K562 (cell line): Measurements from ENCODE around the gene PTPRT. TPM values are rescaled to one million over a fixed set of nuclear protein-coding genes. Genes with fewer than 3 reads are reported as not detected.

ENCODE experiments used
- ATAC-seq: fragments of 200-7000 bp; cut with Tn5 transposase; 3 replicates; pipeline ENCODE4 v1.9.1; 2020; ENCODE audit warnings: moderate library complexity
- BruUV-seq: library from RNA; stranded (reverse); fragments of 400-500 nt; replicated peaks from 2 replicates; lab custom pipeline; 2021; lab: Mats Ljungman, UMichigan
- CTCF ChIA-PET: fragments of 300-600 bp; formaldehyde crosslinking; extraction: SDS; loops from one replicate; lab custom pipeline; 2021; ENCODE audit warnings: low intra/inter-chr PET ratio; lab: Yijun Ruan, JAX
- POLR2A ChIA-PET: fragments of 300-600, 350-650 bp; sonication (Branson Sonifier 250); formaldehyde crosslinking; extraction: SDS; loops from one replicate; lab custom pipeline; 2021; ENCODE audit warnings: antibody characterized with exemption, inconsistent platforms; lab: Yijun Ruan, JAX
- DNase-seq, 4 experiments: peaks; one replicate each; pipeline versions ENCODE4 v3.0.0 to v3.0.0-alpha.2; 2011 to 2018; ENCODE audit warnings: low spot score in 3 of 4, mixed read lengths in 3 of 4; ENCODE audit errors: extremely low read depth in 1 of 4
- FAIRE-seq: peaks from 2 replicates; lab custom pipeline; 2011; peaks lifted over from hg19 to GRCh38; lab: Jason Lieb, UNC
- H2AFZ ChIP-seq: 2 replicates; pipeline ENCODE4 v1.6.0; 2011; ENCODE audit warnings: low read depth, low read length, control low read depth, inconsistent platforms
- H3K27ac ChIP-seq: fragments of 200-600 bp; 3 replicates; pipeline ENCODE4 v1.8.0; 2011; ENCODE audit warnings: low read depth, mild to moderate bottlenecking, control low read depth, inconsistent platforms, low read length, moderate library complexity, mixed read lengths; ENCODE audit errors: extremely low read depth
- H3K27me3 ChIP-seq, 2 experiments: fragments of 300-600 bp in 1 of 2; 2 replicates in 1 of 2; 3 replicates in 1 of 2; pipeline versions ENCODE4 v1.6.0 to v1.8.0; 2011; ENCODE audit warnings: inconsistent platforms in 2 of 2, low read length in 2 of 2, mild to moderate bottlenecking in 1 of 2, mixed read lengths in 1 of 2, moderate library complexity in 1 of 2; ENCODE audit not compliant: control insufficient read depth in 2 of 2, insufficient read depth in 2 of 2
- H3K36me3 ChIP-seq: fragments of 300-600 bp; 3 replicates; pipeline ENCODE4 v1.8.0; 2011; ENCODE audit warnings: mild to moderate bottlenecking, low read length, inconsistent platforms; ENCODE audit not compliant: control insufficient read depth, insufficient read depth
- H3K4me1 ChIP-seq, 2 experiments: fragments of 200-600 bp in 1 of 2; replicated peaks in 1 of 2; 2 replicates in 1 of 2; 3 replicates in 1 of 2; pipeline versions ENCODE4 v1.5.1 to v1.8.0; 2011; ENCODE audit warnings: inconsistent platforms in 2 of 2, low read length in 2 of 2, mild to moderate bottlenecking in 1 of 2, mixed read lengths in 1 of 2, moderate library complexity in 1 of 2; ENCODE audit not compliant: control insufficient read depth in 2 of 2, insufficient read depth in 2 of 2
- H3K4me2 ChIP-seq: 2 replicates; pipeline ENCODE4 v1.6.1; 2011; ENCODE audit warnings: low read length, control low read depth, inconsistent platforms, mixed read lengths; ENCODE audit not compliant: insufficient read depth
- H3K4me3 ChIP-seq: fragments of 200-600 bp; sonication (generic), shearing (Covaris generic); 2 replicates; pipeline ENCODE4 v1.5.1; 2016; ENCODE audit warnings: control low read depth, inconsistent platforms
- H3K79me2 ChIP-seq: fragments of 200-600 bp; 3 replicates; pipeline ENCODE4 v1.8.0; 2011; ENCODE audit warnings: low read length, inconsistent platforms; ENCODE audit not compliant: control insufficient read depth, insufficient read depth
- H3K9ac ChIP-seq, 2 experiments: 2 replicates each; pipeline versions ENCODE4 v1.6.0 to v1.6.1; 2011; ENCODE audit warnings: low read depth in 2 of 2, low read length in 2 of 2, control low read depth in 1 of 2, inconsistent platforms in 1 of 2, mild to moderate bottlenecking in 1 of 2, mixed read lengths in 1 of 2; ENCODE audit not compliant: insufficient read depth in 1 of 2
- H3K9me1 ChIP-seq: one replicate; pipeline ENCODE4 v1.6.0; 2011; ENCODE audit warnings: inconsistent platforms, mild to moderate bottlenecking, low read length, moderate library complexity; ENCODE audit not compliant: control insufficient read depth, insufficient read depth
- H3K9me3 ChIP-seq: replicated peaks from 2 replicates; pipeline ENCODE4 v1.5.1; 2011; ENCODE audit warnings: low read depth, low read length, inconsistent platforms; ENCODE audit not compliant: control insufficient read depth, insufficient read depth
- H4K20me1 ChIP-seq: replicated peaks from 2 replicates; pipeline ENCODE4 v1.6.1; 2011; ENCODE audit warnings: low read length, inconsistent platforms, mixed read lengths; ENCODE audit not compliant: control insufficient read depth, insufficient read depth
- CBX8 ChIP-seq: fragments of 200-600 bp; sonication (generic); IDR thresholded peaks from 2 replicates; pipeline ENCODE4 v1.6.1; 2012; ENCODE audit warnings: borderline replicate concordance, mixed run types, low read depth, mild to moderate bottlenecking, moderate library complexity, mixed read lengths, low read length, control low read depth, inconsistent platforms; ENCODE audit not compliant: poor library complexity, severe bottlenecking; ENCODE audit errors: extremely low read depth
- CEBPB ChIP-seq: fragments of 450-650 bp; IDR thresholded peaks from 2 replicates; pipeline ENCODE4 v1.6.1; 2016; ENCODE audit warnings: missing genetic modification characterization, missing compliant biosample characterization
- CEBPG ChIP-seq, 3 experiments: fragments of 200-800 bp in 1 of 3; sonication (Bioruptor generic) in 1 of 3; sonication (generic) in 1 of 3; formaldehyde crosslinking in 1 of 3; IDR thresholded peaks in 2 of 3; conservative IDR thresholded peaks in 1 of 3; 2 replicates each; pipeline versions ENCODE4 v1.6.1 to v1.8.0; 2016 to 2022; ENCODE audit warnings: missing compliant biosample characterization in 2 of 3, missing genetic modification characterization in 2 of 3, mild to moderate bottlenecking in 1 of 3, missing genetic modification reagents in 1 of 3
- FUS ChIP-seq: fragments of 200-400 bp; formaldehyde crosslinking; optimal IDR thresholded peaks from 2 replicates; pipeline ENCODE3; 2017; ENCODE audit warnings: low read depth, low read length
- GABPB1 ChIP-seq: sonication (generic); formaldehyde crosslinking; IDR thresholded peaks from 2 replicates; pipeline ENCODE4 v1.8.0; 2022; ENCODE audit warnings: mild to moderate bottlenecking, missing genetic modification reagents
- HDAC6 ChIP-seq: IDR thresholded peaks from 2 replicates; pipeline ENCODE4 v1.6.1; 2012; ENCODE audit warnings: low read depth, mild to moderate bottlenecking, control low read depth, inconsistent platforms, low read length, moderate library complexity
- IRF2 ChIP-seq: sonication (generic); formaldehyde crosslinking; IDR thresholded peaks from 2 replicates; pipeline ENCODE4 v1.8.1; 2022; ENCODE audit warnings: mild to moderate bottlenecking, missing genetic modification reagents
- JUNB ChIP-seq: fragments of 450-650 bp; formaldehyde crosslinking; conservative IDR thresholded peaks from 2 replicates; pipeline ENCODE4 v1.4.0; 2020; ENCODE audit warnings: mild to moderate bottlenecking
- POLR2A ChIP-seq: fragments of 450-650 bp; conservative IDR thresholded peaks from 2 replicates; pipeline ENCODE4 v1.6.1; 2016
- RFX7 ChIP-seq: fragments of 250-450 bp; sonication (Bioruptor Pico); IDR thresholded peaks from 2 replicates; pipeline ENCODE4 v1.5.1; 2021; ENCODE audit warnings: mild to moderate bottlenecking
- SMARCB1 ChIP-seq: IDR thresholded peaks from 2 replicates; pipeline ENCODE4 v1.6.1; 2011; ENCODE audit warnings: improper control_type of control experiment, low read depth; ENCODE audit not compliant: insufficient read length
- TAL1 ChIP-seq: fragments of 450-650 bp; IDR thresholded peaks from 2 replicates; pipeline ENCODE4 v1.6.1; 2016; ENCODE audit warnings: mild to moderate bottlenecking
- XRCC3 ChIP-seq: fragments of 450-650 bp; IDR thresholded peaks from 2 replicates; pipeline ENCODE4 v1.6.1; 2017; ENCODE audit warnings: mild to moderate bottlenecking, moderate library complexity
- WGBS: fragments of 100-300 bp; shearing (Covaris generic); methylation state at CpG from one replicate; pipeline ENCODE4 v1.1.6; 2016; ENCODE audit warnings: low coverage, mixed read lengths; ENCODE audit not compliant: insufficient coverage; ENCODE audit errors: missing lambda C conversion rate; 5-methylcytosine and 5-hydroxymethylcytosine counted together
- in situ Hi-C: fragments of 300-500 bp; cut with MboI; formaldehyde crosslinking; loops from 4 replicates; pipeline ENCODE4 v1.15.0; 2018; ENCODE audit warnings: inconsistent platforms, mixed read lengths
- intact Hi-C: fragments of 100-400 bp; cut with micrococcal nuclease; formaldehyde crosslinking; loops from 2 replicates; pipeline ENCODE4 v1.14.2; 2022
- polyA plus RNA-seq, 8 experiments: library from polyadenylated mRNA; depleted of rRNA in 4 of 8; stranded (reverse) in 5 of 8; unstranded in 3 of 8; fragments of >200 nt; fragmentation: Nextera tagmentation in 2 of 8; fragmentation: Illumina TruSeq in 1 of 8; extraction: Ambion mirVana in 2 of 8; extraction: Trizol in 1 of 8; gene quantifications; 2 replicates each; pipeline versions ENCODE4 v1.2.1 to v1.2.3, GENCODE V29; 2011 to 2014; ENCODE audit warnings: inconsistent platforms in 1 of 8, missing spikeins in 1 of 8
- total RNA-seq, 7 experiments: library from RNA; depleted of rRNA in 6 of 7; stranded (reverse); fragments of >200 nt in 6 of 7; fragmentation: Illumina TruSeq in 2 of 7; extraction: Trizol in 2 of 7; gene quantifications; 2 replicates each; pipeline versions ENCODE4 v1.2.1 to v1.2.3, GENCODE V29; 2011 to 2021; ENCODE audit warnings: low replicate concordance in 1 of 7
- TF ChIP-seq, protein P1 (sequence below): IDR thresholded peaks from 3 replicates; pipeline ENCODE4 v1.6.1; 2011; ENCODE audit warnings: borderline replicate concordance, mild to moderate bottlenecking, moderate library complexity; ENCODE audit not compliant: insufficient read length; ENCODE audit errors: extremely low read depth
- TF ChIP-seq, protein P2 (sequence below): fragments of 250-450 bp; sonication (Bioruptor Pico); IDR thresholded peaks from 2 replicates; pipeline ENCODE4 v1.6.1; 2021; ENCODE audit warnings: mild to moderate bottlenecking
- TF ChIP-seq, protein P3 (sequence below): fragments of 250-450 bp; sonication (Bioruptor Pico); IDR thresholded peaks from 2 replicates; pipeline ENCODE4 v1.5.0; 2021; ENCODE audit warnings: mild to moderate bottlenecking, moderate library complexity

PTPRT gene
- total and polyA plus RNA-seq, 9 of the 15 experiments (the other 6 are each of a cell fraction or from before 2014, with no cell fraction given) = not detected

DNA sequence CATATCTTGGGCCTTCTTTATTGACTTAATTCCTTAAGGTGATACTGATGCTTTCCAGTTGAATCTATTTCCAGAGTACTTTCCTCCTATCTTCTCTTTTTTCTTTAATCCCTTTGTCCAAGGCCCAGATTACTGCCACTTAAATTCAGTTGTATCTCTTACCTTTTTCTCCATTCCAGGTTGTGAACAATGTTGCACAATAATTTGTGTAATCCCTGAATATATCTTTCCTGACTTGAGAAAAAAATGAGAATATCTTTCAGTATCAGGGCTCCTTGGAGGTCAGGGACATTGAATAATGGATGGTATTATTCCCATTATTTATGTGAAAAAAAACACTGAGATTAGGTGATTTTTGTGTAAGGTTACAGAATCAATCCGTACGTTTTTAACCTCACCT lies 683.3 kb downstream of the PTPRT start:
- H3K79me2 ChIP-seq = no peaks in the 10 kb centered on the region
- H3K9me1 ChIP-seq = no peaks in the 10 kb centered on the region
- TF ChIP-seq, protein P1, sequence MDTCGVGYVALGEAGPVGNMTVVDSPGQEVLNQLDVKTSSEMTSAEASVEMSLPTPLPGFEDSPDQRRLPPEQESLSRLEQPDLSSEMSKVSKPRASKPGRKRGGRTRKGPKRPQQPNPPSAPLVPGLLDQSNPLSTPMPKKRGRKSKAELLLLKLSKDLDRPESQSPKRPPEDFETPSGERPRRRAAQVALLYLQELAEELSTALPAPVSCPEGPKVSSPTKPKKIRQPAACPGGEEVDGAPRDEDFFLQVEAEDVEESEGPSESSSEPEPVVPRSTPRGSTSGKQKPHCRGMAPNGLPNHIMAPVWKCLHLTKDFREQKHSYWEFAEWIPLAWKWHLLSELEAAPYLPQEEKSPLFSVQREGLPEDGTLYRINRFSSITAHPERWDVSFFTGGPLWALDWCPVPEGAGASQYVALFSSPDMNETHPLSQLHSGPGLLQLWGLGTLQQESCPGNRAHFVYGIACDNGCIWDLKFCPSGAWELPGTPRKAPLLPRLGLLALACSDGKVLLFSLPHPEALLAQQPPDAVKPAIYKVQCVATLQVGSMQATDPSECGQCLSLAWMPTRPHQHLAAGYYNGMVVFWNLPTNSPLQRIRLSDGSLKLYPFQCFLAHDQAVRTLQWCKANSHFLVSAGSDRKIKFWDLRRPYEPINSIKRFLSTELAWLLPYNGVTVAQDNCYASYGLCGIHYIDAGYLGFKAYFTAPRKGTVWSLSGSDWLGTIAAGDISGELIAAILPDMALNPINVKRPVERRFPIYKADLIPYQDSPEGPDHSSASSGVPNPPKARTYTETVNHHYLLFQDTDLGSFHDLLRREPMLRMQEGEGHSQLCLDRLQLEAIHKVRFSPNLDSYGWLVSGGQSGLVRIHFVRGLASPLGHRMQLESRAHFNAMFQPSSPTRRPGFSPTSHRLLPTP = no peak
- TF ChIP-seq SMARCB1 (no peak), RFX7 (CRISPR knock-in tag) (no peak), TAL1 (no peak), FUS (no peak), GABPB1 (CRISPR knock-in tag) (no peak), CEBPB (tag) (peak; percentile 15; the same call in 1 of the 2 replicates), CEBPG (CRISPR knock-in tag; IDR thresholded peaks at IDR 0.05) (no peak), CEBPG (tag; conservative IDR thresholded peaks at IDR 0.05 in 1 of 2, IDR thresholded peaks at IDR 0.05 in 1 of 2) (peak in 1 of 2 experiments; percentile 57; a peak in 2 of 4 replicates), IRF2 (no peak), HDAC6 (no peak), POLR2A (no peak), CBX8 (no peak), JUNB (CRISPR knock-in tag) (no peak), XRCC3 (no peak)
- TF ChIP-seq, protein P2, sequence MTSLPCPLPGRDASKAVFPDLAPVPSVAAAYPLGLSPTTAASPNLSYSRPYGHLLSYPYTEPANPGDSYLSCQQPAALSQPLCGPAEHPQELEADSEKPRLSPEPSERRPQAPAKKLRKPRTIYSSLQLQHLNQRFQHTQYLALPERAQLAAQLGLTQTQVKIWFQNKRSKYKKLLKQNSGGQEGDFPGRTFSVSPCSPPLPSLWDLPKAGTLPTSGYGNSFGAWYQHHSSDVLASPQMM (CRISPR knock-in tag) = no peak
- TF ChIP-seq, protein P3, sequence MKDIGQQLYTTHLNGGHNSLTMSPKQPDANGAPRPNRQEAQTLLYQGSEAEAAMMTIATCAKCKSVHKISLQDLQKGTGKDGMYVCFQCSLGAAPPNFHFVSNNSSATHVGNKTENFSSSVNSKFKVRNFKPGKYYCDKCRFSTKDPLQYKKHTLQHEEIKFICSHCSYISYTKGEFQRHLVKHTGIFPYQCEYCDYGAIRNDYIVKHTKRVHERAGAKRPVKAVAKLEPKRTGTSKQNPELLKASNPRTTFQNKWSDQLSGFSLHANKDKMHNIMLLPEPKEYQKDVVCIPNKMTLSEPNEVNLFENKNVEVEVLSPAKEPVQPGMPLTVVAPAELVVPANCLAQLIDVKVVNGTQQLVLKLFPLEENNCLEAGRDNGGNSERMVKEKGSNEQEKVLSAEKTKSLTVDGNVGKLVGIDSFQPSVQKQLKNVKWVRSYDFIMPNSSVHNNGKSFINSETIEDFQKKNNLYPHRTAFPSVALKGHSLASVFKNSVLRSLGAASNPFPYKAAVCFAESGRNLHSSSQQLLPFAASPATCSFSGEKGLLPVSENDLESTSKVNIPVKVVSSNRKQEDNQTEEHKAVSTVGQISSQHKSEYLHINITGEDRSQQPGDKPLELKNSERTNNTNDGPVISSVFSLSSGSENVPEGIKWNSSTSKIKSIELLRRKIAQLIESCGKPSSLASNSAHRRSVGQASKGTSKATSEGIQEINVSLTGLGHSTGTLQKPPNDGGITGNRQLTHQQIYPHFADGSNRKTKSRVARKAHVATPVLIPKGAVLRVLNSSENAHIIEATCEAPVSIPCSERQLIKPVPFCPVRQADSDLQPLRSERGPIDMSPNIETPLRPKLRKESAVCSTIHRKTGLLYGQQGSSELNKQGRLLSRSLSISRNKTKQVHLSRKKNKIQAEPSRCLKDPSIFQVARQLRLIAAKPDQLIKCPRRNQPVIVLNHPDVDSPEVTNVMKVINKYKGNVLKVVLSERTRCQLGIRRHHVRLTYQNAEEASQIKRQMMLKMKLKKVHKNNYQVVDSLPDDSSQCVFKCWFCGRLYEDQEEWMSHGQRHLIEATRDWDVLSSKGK (CRISPR knock-in tag) = no peak
- ATAC-seq = no peak
- no peaks in the 10 kb centered on the region; a peak in 1 of 5 replicates for H3K27me3 ChIP-seq
- no peak overlapping the region for H3K4me3 ChIP-seq
- in situ Hi-C loops = no loop called here
- no peaks in the 10 kb centered on the region for H3K9me3 ChIP-seq
- H4K20me1 ChIP-seq = no peaks in the 10 kb centered on the region
- intact Hi-C loops = no loop called here
- H3K4me1 ChIP-seq = no peaks in the 10 kb centered on the region
- no peak overlapping the region for H3K4me2 ChIP-seq
- POLR2A ChIA-PET = no interaction called here
- H2AFZ ChIP-seq = no peak overlapping the region
- 0% methylated on average over 2 of the region's 2 CpGs for WGBS
- H3K27ac ChIP-seq = no peak overlapping the region
- H3K36me3 ChIP-seq = no peaks in the 10 kb centered on the region
- CTCF ChIA-PET = no interaction called here
- DNase-seq = no peak
- no peak for FAIRE-seq
- H3K9ac ChIP-seq = no peak overlapping the region
- no TSS peak for BruUV-seq
